Upper lobe of left lung (tissue), 4 donors: ENCODE results near the gene C12orf56.

Experiments used
- CTCF ChIP-seq, 6 experiments: fragments of 450-650 bp in 4 of 6; fragments of 200-600 bp in 2 of 6; sonication (generic) in 2 of 6; IDR thresholded peaks; one replicate each; pipeline ENCODE4 v1.5.1; 2016 to 2019; ENCODE audit warnings: antibody characterized with exemption in 6 of 6
- POLR2A ChIP-seq, 4 donors: fragments of 450-650 bp; IDR thresholded peaks; one replicate each; pipeline ENCODE4 v1.5.1; 2016 to 2017; ENCODE audit warnings: antibody characterized with exemption in 4 of 4, mild to moderate bottlenecking in 2 of 4

GRCh38 chr12:64411427-64411826 is 20.9 kb upstream of the C12orf56 start:
- TF ChIP-seq CTCF (IDR thresholded peaks at IDR 0.05) (no peak), POLR2A (IDR thresholded peaks at IDR 0.05) (no peak)
